ENCODE results near the gene KRTAP5-3. TPM values are rescaled to one million over a fixed set of nuclear protein-coding genes. Genes with fewer than 3 reads are reported as not detected.
A peak's percentile ranks its signal among the peaks of the same experiment; 100 is the strongest.

Gene KRTAP5-3
- total and polyA plus RNA-seq, 4 donors: not detected

GRCh38 chr11:1562469-1563148 is 45.7 kb downstream of the KRTAP5-3 start:
- no peak overlapping the region for H3K9ac ChIP-seq (ENCODE audit: insufficient read depth in 1 of 2, low read length in 2 of 2)
- ATAC-seq (ENCODE audit: insufficient read depth, low FRiP score) (no peak), DNase-seq (no peak)
- H3K4me1 ChIP-seq (ENCODE audit: control insufficient read depth in 5 of 5, insufficient read depth in 5 of 5, low read length in 5 of 5): peaks cover 0 to 20% (median 16%) of the 10 kb centered on the region in 5 donors
- H3K27ac ChIP-seq (ENCODE audit: low read depth in 1 of 2, low read length in 1 of 2): no peak overlapping the region
- no peak for TF ChIP-seq CTCF (IDR thresholded peaks at IDR 0.05; ENCODE audit: control extremely low read depth, extremely low read depth)
- peaks cover 0 to 1% (median 0%) of the 10 kb centered on the region in 3 donors for H3K27me3 ChIP-seq (ENCODE audit: control insufficient read depth in 3 of 3, insufficient read depth in 3 of 3, low read length in 2 of 3)
- H3K4me3 ChIP-seq: no peak overlapping the region
- peaks cover 0 to 28% (median 0%) of the 10 kb centered on the region in 4 donors for H3K36me3 ChIP-seq (ENCODE audit: control insufficient read depth in 4 of 4, insufficient read depth in 4 of 4, low read length in 4 of 4)
- WGBS, 2 donors: 92 to 95% methylated on average over 14 of the region's 14 CpGs
- no peaks in the 10 kb centered on the region for H3K9me3 ChIP-seq (ENCODE audit: control insufficient read depth in 4 of 4, insufficient read depth in 3 of 4, low read length in 3 of 4)

- Histone ChIP-seq H3K4me1 (ENCODE audit: control insufficient read depth in 5 of 5, insufficient read depth in 5 of 5, low read length in 5 of 5) (peaks cover 0 to 20% (median 16%) of the 10 kb centered on the region in 5 donors), H3K9me3 (ENCODE audit: control insufficient read depth in 4 of 4, insufficient read depth in 3 of 4, low read length in 3 of 4) (no peaks in the 10 kb centered on the region), H3K36me3 (ENCODE audit: control insufficient read depth in 4 of 4, insufficient read depth in 4 of 4, low read length in 4 of 4) (peaks cover 0 to 31% (median under 1%) of the 10 kb centered on the region in 4 donors), H3K9ac (ENCODE audit: insufficient read depth in 1 of 2, low read length in 2 of 2) (no peak overlapping the region), H3K27ac (ENCODE audit: low read depth in 1 of 2, low read length in 1 of 2) (no peak overlapping the region), H3K27me3 (ENCODE audit: control insufficient read depth in 3 of 3, insufficient read depth in 3 of 3, low read length in 2 of 3) (peaks cover 0 to 3% (median 0%) of the 10 kb centered on the region in 3 donors), H3K4me3 (no peak overlapping the region)
- DNase-seq (peak in 1 of 3 donors; percentile 8), ATAC-seq (ENCODE audit: insufficient read depth, low FRiP score) (no peak)
- TF ChIP-seq CTCF (IDR thresholded peaks at IDR 0.05; ENCODE audit: control extremely low read depth, extremely low read depth): no peak
- WGBS, 2 donors: 84 to 86% methylated on average over 5 of the region's 5 CpGs
These were observed 46.3 kb downstream of the KRTAP5-3 start for GRCh38 chr11:1561955-1562354.

GRCh38 chr11:1561266-1561665 is 47.0 kb downstream of the KRTAP5-3 start:
- no peak overlapping the region for H3K9ac ChIP-seq (ENCODE audit: insufficient read depth in 1 of 2, low read length in 2 of 2)
- no peaks in the 10 kb centered on the region for H3K9me3 ChIP-seq (ENCODE audit: control insufficient read depth in 4 of 4, insufficient read depth in 3 of 4, low read length in 3 of 4)
- ATAC-seq (ENCODE audit: insufficient read depth, low FRiP score) (no peak), DNase-seq (peak in 1 of 3 donors; percentile 11)
- TF ChIP-seq CTCF (IDR thresholded peaks at IDR 0.05; ENCODE audit: control extremely low read depth, extremely low read depth): no peak
- no peak overlapping the region for H3K4me3 ChIP-seq
- H3K36me3 ChIP-seq (ENCODE audit: control insufficient read depth in 4 of 4, insufficient read depth in 4 of 4, low read length in 4 of 4): peaks cover 0 to 37% (median 2%) of the 10 kb centered on the region in 4 donors
- peaks cover 0 to 3% (median 0%) of the 10 kb centered on the region in 3 donors for H3K27me3 ChIP-seq (ENCODE audit: control insufficient read depth in 3 of 3, insufficient read depth in 3 of 3, low read length in 2 of 3)
- no peak overlapping the region for H3K27ac ChIP-seq (ENCODE audit: low read depth in 1 of 2, low read length in 1 of 2)
- 95 to 97% methylated on average over 17 of the region's 17 CpGs for WGBS, 2 donors
- H3K4me1 ChIP-seq (ENCODE audit: control insufficient read depth in 5 of 5, insufficient read depth in 5 of 5, low read length in 5 of 5): peaks cover 0 to 20% (median 16%) of the 10 kb centered on the region in 5 donors
